Panc1 (cell line): ENCODE measurements around the gene BBX. TPM values are rescaled to one million over a fixed set of nuclear protein-coding genes. Genes with fewer than 3 reads are reported as not detected.

Experiments
- ATAC-seq: fragments of 200-7000 bp; cut with Tn5 transposase; 2 replicates; pipeline ENCODE4 v1.9.1; 2020; ENCODE audit warnings: mild to moderate bottlenecking, moderate library complexity
- BruUV-seq: library from RNA; stranded (reverse); fragments of 400-500 nt; replicated peaks from 2 replicates; lab custom pipeline; 2021; lab: Mats Ljungman, UMichigan
- CTCF ChIA-PET: fragments of 300-600 bp; sonication (Branson Sonifier 250); formaldehyde crosslinking; loops from one replicate; lab custom pipeline; 2022; ENCODE audit warnings: antibody characterized with exemption; lab: Charles Lee
- POLR2A ChIA-PET: fragments of 300-600 bp; sonication (Branson Sonifier 250); formaldehyde crosslinking; loops from one replicate; lab custom pipeline; 2022; ENCODE audit warnings: antibody characterized with exemption; lab: Charles Lee
- DNase-seq: peaks from one replicate; pipeline ENCODE4 v3.0.0-alpha.2; 2010; ENCODE audit warnings: low read depth, low spot score
- H3K27ac ChIP-seq: 2 replicates; pipeline ENCODE4 v1.5.1; 2011; ENCODE audit warnings: mild to moderate bottlenecking, low read length, inconsistent platforms
- H3K27me3 ChIP-seq: fragments of 200-500 bp; sonication (Bioruptor generic); 2 replicates; pipeline ENCODE4 v1.6.0; 2014; ENCODE audit warnings: low read length, inconsistent platforms; ENCODE audit not compliant: control insufficient read depth, insufficient read depth
- H3K36me3 ChIP-seq: fragments of 200-500 bp; sonication (Bioruptor generic); 2 replicates; pipeline ENCODE4 v1.5.1; 2014; ENCODE audit warnings: inconsistent platforms, mild to moderate bottlenecking, low read length, moderate library complexity; ENCODE audit not compliant: control insufficient read depth, insufficient read depth
- H3K4me1 ChIP-seq: 2 replicates; pipeline ENCODE4 v1.5.1; 2011; ENCODE audit warnings: inconsistent platforms, mild to moderate bottlenecking, low read length, moderate library complexity; ENCODE audit not compliant: control insufficient read depth, insufficient read depth
- H3K4me3 ChIP-seq, 2 experiments: 2 replicates each; pipeline ENCODE4 v1.5.1; 2011 to 2012; ENCODE audit warnings: low read depth in 2 of 2, low read length in 2 of 2, mild to moderate bottlenecking in 2 of 2, inconsistent platforms in 1 of 2, moderate library complexity in 1 of 2
- H3K9me3 ChIP-seq: fragments of 200-500 bp; sonication (Bioruptor generic); 2 replicates; pipeline ENCODE4 v1.5.1; 2014; ENCODE audit warnings: low read depth, mild to moderate bottlenecking, inconsistent platforms, low read length, moderate library complexity; ENCODE audit not compliant: control insufficient read depth, insufficient read depth
- POLR2AphosphoS5 ChIP-seq: IDR thresholded peaks from 2 replicates; pipeline ENCODE4 v1.6.1; 2012; ENCODE audit warnings: mild to moderate bottlenecking, low read depth, low read length, moderate library complexity
- SIN3A ChIP-seq: IDR thresholded peaks from 2 replicates; pipeline ENCODE4 v1.6.1; 2012; ENCODE audit warnings: low read depth, mild to moderate bottlenecking, low read length, moderate library complexity, borderline replicate concordance; ENCODE audit not compliant: insufficient read depth
- TCF7L2 ChIP-seq: IDR thresholded peaks from 2 replicates; pipeline ENCODE4 v1.6.1; 2011; ENCODE audit warnings: mild to moderate bottlenecking, low read depth, low read length, inconsistent platforms
- in situ Hi-C: cut with HindIII; loops from 2 replicates; pipeline ENCODE4 v1.10.0; 2016; ENCODE audit warnings: low sequenced_read_pairs, low pct_unique_long_range_greater_than_20kb
- intact Hi-C: fragments of 100-400 bp; cut with micrococcal nuclease; formaldehyde crosslinking; loops from one replicate; pipeline ENCODE4 v1.10.0; 2022; ENCODE audit not compliant: unreplicated experiment
- total RNA-seq: library from RNA; stranded (reverse); gene quantifications from one replicate; pipeline ENCODE4 v1.2.1, GENCODE V29; 2021; ENCODE audit not compliant: unreplicated experiment
- TF ChIP-seq, protein P1 (sequence below): fragments of 450-650 bp; IDR thresholded peaks from 2 replicates; pipeline ENCODE4 v1.5.1; 2017; ENCODE audit warnings: mild to moderate bottlenecking
- TF ChIP-seq, protein P2 (sequence below), 2 experiments: IDR thresholded peaks; 2 replicates each; pipeline ENCODE4 v1.6.1; 2011 to 2012; ENCODE audit warnings: low read depth in 2 of 2, control low read depth in 1 of 2, low read length in 1 of 2, mild to moderate bottlenecking in 1 of 2, moderate library complexity in 1 of 2; ENCODE audit not compliant: insufficient read depth in 1 of 2

BBX gene
- total RNA-seq, 1 experiment from 2014 or later, result 28.5 TPM

DNA sequence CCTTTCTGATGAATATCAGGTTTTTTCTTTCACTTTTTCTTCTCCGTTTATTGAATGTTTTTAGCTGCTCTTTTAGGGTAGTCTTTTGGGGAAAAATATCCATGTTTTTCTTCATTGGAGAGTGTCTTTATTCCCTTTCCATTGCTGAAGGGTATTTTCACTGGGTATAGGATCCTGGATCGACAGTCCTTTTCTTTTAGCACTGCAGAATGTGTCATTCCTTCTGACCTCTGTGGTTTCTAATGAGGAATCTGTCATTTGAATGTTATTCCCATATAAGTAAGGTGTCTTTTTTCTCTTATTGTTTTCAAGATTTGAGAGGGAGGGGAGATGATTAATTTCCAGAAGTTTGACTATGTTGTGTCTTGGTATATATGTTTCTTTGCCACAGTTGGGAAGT, 96.8 kb downstream of the BBX start:
- no peaks in the 10 kb centered on the region for H3K9me3 ChIP-seq
- no peaks in the 10 kb centered on the region for H3K27me3 ChIP-seq
- H3K27ac ChIP-seq, result no peak overlapping the region
- no peak overlapping the region for H3K4me3 ChIP-seq
- no peaks in the 10 kb centered on the region for H3K36me3 ChIP-seq
- ATAC-seq (no peak), DNase-seq (no peak)
- CTCF ChIA-PET, result interaction anchor here (0.6 kb wide), 1 partner anchor 23 kb away, joined by 3 read pairs; no protein-coding TSS in a partner anchor
- TF ChIP-seq, protein P1, sequence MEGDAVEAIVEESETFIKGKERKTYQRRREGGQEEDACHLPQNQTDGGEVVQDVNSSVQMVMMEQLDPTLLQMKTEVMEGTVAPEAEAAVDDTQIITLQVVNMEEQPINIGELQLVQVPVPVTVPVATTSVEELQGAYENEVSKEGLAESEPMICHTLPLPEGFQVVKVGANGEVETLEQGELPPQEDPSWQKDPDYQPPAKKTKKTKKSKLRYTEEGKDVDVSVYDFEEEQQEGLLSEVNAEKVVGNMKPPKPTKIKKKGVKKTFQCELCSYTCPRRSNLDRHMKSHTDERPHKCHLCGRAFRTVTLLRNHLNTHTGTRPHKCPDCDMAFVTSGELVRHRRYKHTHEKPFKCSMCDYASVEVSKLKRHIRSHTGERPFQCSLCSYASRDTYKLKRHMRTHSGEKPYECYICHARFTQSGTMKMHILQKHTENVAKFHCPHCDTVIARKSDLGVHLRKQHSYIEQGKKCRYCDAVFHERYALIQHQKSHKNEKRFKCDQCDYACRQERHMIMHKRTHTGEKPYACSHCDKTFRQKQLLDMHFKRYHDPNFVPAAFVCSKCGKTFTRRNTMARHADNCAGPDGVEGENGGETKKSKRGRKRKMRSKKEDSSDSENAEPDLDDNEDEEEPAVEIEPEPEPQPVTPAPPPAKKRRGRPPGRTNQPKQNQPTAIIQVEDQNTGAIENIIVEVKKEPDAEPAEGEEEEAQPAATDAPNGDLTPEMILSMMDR, result no peak
- TF ChIP-seq, protein P2, sequence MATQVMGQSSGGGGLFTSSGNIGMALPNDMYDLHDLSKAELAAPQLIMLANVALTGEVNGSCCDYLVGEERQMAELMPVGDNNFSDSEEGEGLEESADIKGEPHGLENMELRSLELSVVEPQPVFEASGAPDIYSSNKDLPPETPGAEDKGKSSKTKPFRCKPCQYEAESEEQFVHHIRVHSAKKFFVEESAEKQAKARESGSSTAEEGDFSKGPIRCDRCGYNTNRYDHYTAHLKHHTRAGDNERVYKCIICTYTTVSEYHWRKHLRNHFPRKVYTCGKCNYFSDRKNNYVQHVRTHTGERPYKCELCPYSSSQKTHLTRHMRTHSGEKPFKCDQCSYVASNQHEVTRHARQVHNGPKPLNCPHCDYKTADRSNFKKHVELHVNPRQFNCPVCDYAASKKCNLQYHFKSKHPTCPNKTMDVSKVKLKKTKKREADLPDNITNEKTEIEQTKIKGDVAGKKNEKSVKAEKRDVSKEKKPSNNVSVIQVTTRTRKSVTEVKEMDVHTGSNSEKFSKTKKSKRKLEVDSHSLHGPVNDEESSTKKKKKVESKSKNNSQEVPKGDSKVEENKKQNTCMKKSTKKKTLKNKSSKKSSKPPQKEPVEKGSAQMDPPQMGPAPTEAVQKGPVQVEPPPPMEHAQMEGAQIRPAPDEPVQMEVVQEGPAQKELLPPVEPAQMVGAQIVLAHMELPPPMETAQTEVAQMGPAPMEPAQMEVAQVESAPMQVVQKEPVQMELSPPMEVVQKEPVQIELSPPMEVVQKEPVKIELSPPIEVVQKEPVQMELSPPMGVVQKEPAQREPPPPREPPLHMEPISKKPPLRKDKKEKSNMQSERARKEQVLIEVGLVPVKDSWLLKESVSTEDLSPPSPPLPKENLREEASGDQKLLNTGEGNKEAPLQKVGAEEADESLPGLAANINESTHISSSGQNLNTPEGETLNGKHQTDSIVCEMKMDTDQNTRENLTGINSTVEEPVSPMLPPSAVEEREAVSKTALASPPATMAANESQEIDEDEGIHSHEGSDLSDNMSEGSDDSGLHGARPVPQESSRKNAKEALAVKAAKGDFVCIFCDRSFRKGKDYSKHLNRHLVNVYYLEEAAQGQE (IDR thresholded peaks at IDR 0.05; ENCODE audit: insufficient read depth in 1 of 2, low read depth in 2 of 2, low read length in 1 of 2), result no peak
- TF ChIP-seq TCF7L2, result no peak
- no peak for TF ChIP-seq POLR2AphosphoS5
- no peak for TF ChIP-seq SIN3A
- POLR2A ChIA-PET, result no interaction called here
- no peaks in the 10 kb centered on the region for H3K4me1 ChIP-seq
- no TSS peak for BruUV-seq
- intact Hi-C loops (no loop called here), in situ Hi-C loops (no loop called here)

DNA sequence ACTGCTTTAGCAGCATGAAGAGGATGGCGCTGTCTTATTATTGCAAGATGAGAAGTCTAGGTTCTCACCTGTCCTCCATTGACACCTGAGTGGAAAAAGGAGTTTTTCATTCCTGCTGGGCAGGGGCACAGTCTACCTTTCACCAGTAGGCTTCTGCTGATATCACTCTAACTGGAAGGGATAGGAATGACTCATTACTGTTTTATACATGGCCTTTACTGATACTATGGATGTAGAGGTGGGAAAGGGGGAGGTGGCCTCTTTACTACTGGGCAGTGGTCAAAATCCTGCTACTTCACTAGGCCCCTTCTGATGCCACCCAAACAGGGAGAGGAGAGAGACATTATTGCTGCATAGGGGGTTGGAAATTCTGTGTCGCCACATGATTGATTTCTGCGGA, 97.8 kb downstream of the BBX start:
- ATAC-seq (no peak), DNase-seq (no peak)
- Histone ChIP-seq H3K27ac (no peak overlapping the region), H3K9me3 (no peaks in the 10 kb centered on the region), H3K4me3 (no peak overlapping the region), H3K36me3 (no peaks in the 10 kb centered on the region), H3K27me3 (no peaks in the 10 kb centered on the region), H3K4me1 (no peaks in the 10 kb centered on the region)
- in situ Hi-C loops, result no loop called here
- BruUV-seq, result no TSS peak
- ChIA-PET POLR2A (no interaction called here), CTCF (no interaction called here)
- intact Hi-C loops, result no loop called here
- TF ChIP-seq POLR2AphosphoS5 (no peak), TCF7L2 (no peak), SIN3A (no peak)
- TF ChIP-seq, protein P1, result no peak
- TF ChIP-seq, protein P2 (IDR thresholded peaks at IDR 0.05; ENCODE audit: insufficient read depth in 1 of 2, low read depth in 2 of 2, low read length in 1 of 2), result no peak
